ENCODE data around the gene GPC6.

Gene GPC6

DNA sequence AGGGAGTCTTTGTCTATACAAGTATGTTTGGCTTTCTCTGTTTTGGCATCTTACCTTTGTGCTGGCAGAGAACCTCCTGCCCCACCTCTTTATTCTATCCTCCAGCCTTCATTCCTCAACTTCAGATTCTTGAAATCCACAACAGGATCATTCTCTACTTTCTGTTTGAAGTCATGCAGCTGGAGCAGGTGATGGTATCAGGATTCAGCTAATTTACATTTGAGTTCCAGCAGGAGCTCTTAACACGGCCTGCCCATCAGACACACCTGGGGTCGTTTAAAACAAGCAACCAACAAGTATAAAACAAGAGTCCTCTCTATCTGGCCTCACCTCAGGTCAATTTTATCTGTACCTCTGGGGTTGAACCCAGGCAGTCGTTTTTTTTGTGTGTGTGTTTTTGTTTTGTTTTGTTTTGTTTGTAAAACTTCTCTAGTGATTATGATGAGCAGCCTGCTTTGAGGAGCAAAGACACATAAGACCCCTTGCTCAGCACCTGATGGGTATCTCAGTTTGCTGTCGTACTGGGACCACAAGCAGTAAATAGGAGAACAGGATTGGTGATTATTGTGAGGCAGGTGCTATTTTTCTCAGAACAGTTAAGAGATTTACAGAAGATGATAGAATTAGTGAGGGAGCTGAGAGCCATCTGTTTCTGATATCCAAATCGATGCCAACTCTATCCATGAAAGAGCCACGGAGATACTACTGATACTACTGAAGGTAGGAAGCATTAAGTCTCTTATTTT is 78.4 kb downstream of the GPC6 start:
- no peak for DNase-seq (ENCODE audit: extremely low read depth, low read depth)
- TF ChIP-seq, protein P1, sequence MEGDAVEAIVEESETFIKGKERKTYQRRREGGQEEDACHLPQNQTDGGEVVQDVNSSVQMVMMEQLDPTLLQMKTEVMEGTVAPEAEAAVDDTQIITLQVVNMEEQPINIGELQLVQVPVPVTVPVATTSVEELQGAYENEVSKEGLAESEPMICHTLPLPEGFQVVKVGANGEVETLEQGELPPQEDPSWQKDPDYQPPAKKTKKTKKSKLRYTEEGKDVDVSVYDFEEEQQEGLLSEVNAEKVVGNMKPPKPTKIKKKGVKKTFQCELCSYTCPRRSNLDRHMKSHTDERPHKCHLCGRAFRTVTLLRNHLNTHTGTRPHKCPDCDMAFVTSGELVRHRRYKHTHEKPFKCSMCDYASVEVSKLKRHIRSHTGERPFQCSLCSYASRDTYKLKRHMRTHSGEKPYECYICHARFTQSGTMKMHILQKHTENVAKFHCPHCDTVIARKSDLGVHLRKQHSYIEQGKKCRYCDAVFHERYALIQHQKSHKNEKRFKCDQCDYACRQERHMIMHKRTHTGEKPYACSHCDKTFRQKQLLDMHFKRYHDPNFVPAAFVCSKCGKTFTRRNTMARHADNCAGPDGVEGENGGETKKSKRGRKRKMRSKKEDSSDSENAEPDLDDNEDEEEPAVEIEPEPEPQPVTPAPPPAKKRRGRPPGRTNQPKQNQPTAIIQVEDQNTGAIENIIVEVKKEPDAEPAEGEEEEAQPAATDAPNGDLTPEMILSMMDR (IDR thresholded peaks at IDR 0.05; ENCODE audit: low read depth, low read length): no peak

GRCh38 chr13:93305886-93306285 is 79.3 kb downstream of the GPC6 start:
- DNase-seq (ENCODE audit: extremely low read depth, low read depth): no peak
- TF ChIP-seq, protein P1 (IDR thresholded peaks at IDR 0.05; ENCODE audit: low read depth, low read length): no peak

- TF ChIP-seq, protein P1 (IDR thresholded peaks at IDR 0.05; ENCODE audit: low read depth, low read length): no peak
- DNase-seq (ENCODE audit: extremely low read depth, low read depth): no peak
Observed at GRCh38 chr13:93307136-93307535, 80.5 kb downstream of the GPC6 start.

DNA sequence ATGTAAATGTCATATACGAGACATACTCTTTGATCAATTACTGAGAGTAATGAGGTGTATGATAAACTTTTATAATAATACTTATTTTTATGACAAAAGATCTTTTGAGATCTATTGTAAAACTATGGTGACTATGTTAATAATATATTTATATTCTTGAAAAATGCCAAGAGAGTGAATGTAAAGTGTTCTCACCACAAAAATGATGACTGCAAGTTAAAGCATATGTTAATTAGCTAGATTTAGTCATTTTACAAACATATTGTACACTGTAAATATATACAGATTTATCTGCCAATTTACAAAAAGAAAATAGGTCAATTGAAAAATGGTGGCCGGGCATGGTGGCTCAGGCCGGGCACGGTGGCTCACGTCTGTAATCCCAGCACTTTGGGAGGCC is 81.0 kb downstream of the GPC6 start:
- TF ChIP-seq, protein P1 (IDR thresholded peaks at IDR 0.05; ENCODE audit: low read depth, low read length): no peak
- no peak for DNase-seq (ENCODE audit: extremely low read depth, low read depth)

DNA sequence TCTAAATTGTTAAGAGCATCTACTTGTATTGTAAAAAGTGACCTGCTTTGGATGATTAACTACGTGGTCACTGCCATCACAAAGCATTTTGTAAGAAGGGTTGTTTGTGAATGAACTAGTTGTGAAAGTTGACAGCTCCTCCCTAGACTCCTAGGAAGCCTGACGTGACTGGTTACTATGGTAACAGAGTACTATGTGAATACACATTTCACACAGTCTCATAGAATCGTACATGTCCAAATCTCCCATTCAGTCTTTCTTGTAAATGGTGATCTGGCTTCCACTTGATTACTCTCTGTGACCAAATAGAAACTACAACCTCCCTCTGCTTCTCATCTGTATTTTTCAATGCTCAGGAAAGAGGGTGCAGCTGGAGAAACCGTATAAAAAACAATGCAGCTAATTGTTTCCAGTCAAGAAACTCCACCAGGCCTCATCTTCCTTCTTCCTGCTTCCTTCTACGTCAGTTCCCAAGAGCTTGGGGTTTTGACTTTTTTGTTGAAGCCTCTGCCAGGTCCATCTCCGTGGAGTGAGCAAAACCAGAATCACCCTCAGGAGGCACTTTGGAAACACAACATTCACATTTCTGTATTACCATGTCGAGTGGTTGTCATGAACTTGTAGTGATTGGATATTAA is 83.4 kb downstream of the GPC6 start:
- no peak for DNase-seq (ENCODE audit: extremely low read depth, low read depth)
- TF ChIP-seq, protein P1 (IDR thresholded peaks at IDR 0.05; ENCODE audit: low read depth, low read length): no peak

DNA sequence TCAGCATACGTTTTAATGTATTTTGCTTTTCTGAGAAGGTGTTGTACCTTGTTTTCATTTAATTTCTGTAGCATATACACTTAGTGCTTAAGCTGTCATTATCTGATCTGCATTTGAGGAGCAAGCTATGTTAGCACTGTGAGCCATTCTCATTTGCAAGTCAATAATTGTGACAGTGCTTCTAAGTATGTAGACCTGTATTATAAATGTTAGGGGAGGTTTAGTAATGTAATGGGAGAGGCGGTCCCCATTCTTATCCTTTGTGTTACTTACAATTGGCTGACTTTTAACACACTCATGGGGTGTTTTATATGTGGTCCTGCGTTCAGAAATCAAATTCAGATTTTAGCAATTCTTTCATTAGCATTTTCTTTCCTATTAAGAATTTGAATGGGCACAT is 90.2 kb downstream of the GPC6 start:
- DNase-seq (ENCODE audit: extremely low read depth, low read depth): no peak
- TF ChIP-seq, protein P1 (IDR thresholded peaks at IDR 0.05; ENCODE audit: low read depth, low read length): no peak

DNA sequence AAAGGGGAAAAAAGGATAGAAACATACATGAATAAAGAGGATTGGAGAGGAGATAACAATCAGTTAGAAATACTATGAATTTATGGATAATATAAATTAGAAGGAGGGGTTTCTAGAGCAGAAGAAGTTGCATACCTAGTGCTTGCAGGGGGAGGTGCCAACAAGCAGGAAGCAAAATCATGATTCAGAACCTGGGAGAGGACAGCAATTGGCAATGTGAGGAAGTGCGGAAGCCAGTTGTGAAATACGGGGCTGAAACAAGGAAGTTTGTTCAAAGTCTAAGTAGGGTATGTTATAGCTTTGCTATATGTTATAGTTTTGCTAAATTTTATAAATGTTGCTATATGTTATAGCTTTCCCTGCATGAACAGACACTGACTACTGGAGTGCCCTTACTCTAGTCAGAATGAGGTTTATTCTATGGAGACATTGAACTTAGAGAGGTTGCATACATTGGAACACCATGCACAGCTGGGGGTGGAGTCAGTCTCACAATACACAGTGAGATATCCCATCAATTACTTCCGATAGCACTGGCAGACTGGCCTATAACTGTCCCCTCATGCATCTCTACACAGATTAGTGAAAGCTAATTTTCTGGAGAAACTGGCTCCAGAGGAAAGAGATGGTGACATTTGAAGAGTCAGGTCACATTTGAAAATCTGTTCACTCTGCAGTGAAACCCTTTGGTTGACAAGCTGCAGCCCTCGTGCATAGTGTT is 92.1 kb downstream of the GPC6 start:
- TF ChIP-seq, protein P1 (IDR thresholded peaks at IDR 0.05; ENCODE audit: low read depth, low read length): no peak
- DNase-seq (ENCODE audit: extremely low read depth, low read depth): no peak

All from AG09319 (cell line).